HK-2 (cell line): ENCODE results near the gene FHOD3.
A peak's percentile ranks its signal among the peaks of the same experiment; 100 is the strongest.

Experiments
- DNase-seq: peaks from one replicate; pipeline ENCODE4 v3.0.0-alpha.2; 2018; ENCODE audit not compliant: unreplicated experiment

Gene FHOD3

GRCh38 chr18:36322734-36323133 lies 25.2 kb downstream of the FHOD3 start:
- DNase-seq, result no peak

- no peak for DNase-seq
Observed at GRCh38 chr18:36323421-36323820, 25.9 kb downstream of the FHOD3 start.

DNA sequence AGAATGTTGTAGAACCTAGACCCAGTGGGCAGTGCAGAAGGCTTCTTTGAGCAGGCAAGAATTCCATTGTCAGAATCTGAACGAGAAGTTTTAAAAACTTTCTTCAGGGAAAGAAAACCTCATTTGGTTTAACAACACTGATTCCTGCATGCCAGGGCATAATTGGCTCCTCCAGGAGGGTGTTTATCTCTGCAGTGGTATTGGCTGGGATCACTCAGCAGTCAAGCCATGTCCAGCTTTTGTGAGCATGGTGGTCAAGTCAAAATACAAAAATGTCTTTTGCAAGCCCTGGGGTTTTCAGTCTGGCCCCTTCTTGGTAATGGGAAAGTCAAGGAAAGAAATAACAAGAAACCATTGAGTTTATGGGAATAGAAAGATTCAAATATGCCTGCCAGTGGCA lies 28.3 kb downstream of the FHOD3 start:
- no peak for DNase-seq

DNA sequence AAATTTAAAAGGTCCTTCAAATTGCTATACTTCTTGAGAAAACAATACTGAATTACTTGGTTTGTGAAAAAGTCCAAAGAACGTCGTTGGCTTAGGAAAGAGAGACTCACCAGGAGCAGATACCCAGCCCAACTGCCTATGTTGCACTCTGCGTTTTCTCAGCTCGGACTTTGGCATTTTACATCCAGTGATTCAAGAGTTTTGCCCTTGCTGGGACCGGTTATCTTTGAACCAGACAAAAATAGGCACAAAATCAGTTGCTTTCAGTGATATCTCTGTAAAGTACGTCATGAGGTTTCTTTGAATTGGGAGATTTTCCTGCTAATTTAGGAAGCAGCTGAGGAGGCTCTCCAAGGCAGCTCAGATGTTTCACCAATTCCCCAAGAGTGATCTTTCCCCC lies 29.3 kb downstream of the FHOD3 start:
- no peak for DNase-seq

- no peak for DNase-seq
Observed at GRCh38 chr18:36327352-36328316, 30.1 kb downstream of the FHOD3 start.

GRCh38 chr18:36328385-36328858 lies 30.9 kb downstream of the FHOD3 start:
- no peak for DNase-seq

GRCh38 chr18:36328916-36329315 lies 31.4 kb downstream of the FHOD3 start:
- no peak for DNase-seq

- no peak for DNase-seq
Observed at GRCh38 chr18:36329684-36330434, 32.3 kb downstream of the FHOD3 start.

GRCh38 chr18:36330435-36331052 lies 33.0 kb downstream of the FHOD3 start:
- DNase-seq, result no peak

DNA sequence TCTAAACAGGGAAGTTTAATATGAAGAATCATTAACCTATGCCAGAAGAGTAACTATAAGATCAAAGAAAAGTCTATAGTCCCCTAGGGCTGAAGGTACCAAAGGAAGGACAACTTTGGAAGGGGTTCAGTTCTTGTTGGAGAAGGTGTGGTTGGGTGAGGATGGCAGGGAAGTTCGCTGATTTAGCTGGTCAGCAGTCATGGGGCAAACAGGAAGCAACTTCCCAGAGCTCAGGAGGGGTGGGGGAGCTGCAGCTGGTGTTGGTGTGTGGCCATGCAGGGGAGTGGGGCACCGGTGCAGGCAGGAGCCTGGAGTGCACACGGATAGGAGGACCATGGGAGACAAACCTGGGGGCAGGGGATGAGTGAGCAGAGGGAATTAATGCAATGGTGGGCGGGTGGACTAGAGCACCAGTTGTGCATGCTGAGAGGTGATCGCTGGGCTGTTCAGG lies 34.0 kb downstream of the FHOD3 start:
- no peak for DNase-seq

DNA sequence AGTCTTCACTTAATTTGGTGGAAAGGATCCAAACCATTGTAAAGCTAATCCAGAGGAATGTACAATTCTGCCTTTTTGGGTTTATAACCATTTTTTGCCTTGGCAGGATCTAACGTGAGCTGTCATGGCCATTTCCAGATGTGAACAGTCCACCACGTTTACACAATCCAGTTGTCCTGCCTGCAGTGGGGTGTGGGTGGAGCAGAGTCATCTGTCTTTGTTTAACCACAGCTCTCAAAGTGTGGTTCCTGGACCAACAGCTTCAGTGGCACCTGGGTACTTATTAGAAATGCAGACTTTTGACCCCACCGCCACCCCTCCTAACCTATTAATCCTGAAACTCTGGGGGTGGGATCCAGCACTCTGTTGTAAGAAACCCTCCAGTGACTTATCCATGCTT lies 35.9 kb downstream of the FHOD3 start:
- no peak for DNase-seq

DNA sequence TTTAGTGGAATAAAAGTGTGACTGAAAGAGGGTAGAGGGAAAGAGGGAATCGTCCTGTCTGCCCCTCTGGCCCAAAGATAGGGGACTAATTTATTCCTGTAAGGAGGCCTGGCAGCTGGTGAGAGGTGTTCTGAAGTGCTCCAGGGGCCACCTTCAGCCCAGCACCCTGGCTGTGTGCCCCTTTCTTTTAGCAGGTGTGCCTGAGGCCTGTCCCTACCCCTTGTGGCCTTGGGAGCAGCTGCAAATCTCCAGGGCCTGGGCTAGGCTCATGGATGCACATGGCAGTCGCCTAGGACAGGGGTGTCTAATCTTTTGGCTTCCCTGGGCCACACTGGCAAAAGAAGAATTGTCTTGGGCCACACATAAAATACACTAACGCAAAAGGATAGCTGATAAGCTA lies 37.3 kb downstream of the FHOD3 start:
- DNase-seq, result no peak

DNA sequence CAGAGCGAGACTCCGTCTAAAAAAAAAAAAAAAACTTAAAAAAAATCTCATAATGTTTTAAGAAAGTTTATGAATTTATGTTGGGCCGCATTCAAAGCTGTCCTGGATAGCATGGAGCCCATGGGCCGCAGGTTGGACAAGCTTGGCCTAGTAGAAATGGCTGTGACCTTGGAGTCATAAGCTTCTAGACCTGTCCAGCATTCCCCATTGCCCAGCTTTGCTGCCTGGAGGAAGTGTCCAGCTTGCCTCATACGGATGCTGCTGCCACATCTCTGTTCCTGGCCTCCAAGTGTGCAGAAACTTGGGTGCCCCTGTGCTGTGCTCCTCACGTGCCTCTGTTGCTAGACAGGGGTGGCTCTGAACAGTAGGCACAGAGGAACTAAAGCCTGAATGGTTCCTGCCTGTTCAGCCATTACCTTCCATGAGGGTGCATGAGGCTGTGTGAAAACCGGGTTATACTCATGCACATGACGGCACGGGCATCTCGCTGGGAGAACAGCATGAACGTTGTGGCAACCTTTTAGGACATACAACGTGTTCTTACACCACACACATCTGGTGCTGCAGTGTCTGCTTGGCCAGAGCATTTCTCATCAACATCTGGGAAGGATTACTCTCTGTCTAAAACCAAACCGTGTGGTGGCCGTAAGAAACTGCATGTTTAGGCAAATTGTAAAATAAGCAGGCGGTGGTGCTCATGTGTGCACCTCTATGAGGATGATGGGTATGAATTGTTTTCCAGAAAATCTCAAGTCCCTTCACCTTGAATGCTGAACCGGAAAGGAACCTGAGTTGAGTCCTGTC lies 38.2 kb downstream of the FHOD3 start:
- DNase-seq, result no peak

GRCh38 chr18:36337679-36338402 lies 40.3 kb downstream of the FHOD3 start:
- no peak for DNase-seq

- DNase-seq, result no peak
Observed at GRCh38 chr18:36338403-36338933, 41.0 kb downstream of the FHOD3 start.

- DNase-seq, result no peak
Observed at GRCh38 chr18:36340246-36340645, 42.7 kb downstream of the FHOD3 start.

- no peak for DNase-seq
Observed at GRCh38 chr18:36341944-36342343, 44.4 kb downstream of the FHOD3 start.

- no peak for DNase-seq
Observed at GRCh38 chr18:36348331-36348730, 50.8 kb downstream of the FHOD3 start.

DNA sequence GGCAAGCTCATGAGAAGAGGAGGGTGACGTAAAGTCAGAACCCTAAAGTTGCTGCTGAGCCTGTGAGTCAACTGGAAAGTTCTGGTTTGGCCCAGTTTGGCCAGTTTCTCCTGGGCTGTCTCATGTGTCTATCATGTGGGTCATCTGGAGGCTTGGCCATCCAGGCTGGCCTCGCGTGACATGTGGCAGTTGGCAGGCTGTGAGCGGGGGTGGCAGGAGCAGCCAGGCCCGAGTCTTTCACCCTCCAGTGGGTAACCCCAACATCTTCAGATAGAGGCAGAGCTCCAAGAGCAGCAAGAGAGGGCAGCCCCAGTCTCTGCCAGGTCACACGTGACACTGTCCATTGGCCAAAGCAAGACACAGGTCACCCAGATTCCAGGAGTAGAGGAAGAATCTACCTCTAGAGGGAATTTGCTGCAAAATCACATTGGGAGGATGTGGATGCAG lies 51.5 kb downstream of the FHOD3 start:
- DNase-seq, result no peak

DNA sequence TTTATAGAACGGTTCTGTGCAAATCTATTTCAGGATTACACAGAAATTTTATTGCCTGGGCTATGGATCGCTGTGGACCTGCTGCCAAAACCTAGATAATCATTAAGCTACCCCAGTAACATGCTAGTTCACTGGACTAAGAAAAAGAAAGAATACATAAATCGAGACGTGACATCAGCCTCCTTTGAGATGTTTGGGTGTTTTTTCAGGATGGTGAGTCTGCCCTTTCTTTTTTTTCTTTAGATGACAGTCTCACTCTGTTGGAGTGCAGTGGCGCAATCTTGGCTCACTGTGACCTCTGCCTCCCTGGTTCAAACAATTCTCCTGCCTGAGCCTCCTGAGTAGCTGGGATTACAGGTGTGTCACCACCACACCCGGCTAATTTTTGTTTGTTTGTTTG lies 52.0 kb downstream of the FHOD3 start:
- DNase-seq, result peak; percentile 39
